H1 (cell line): ENCODE measurements around the gene OR4K17. TPM values are rescaled to one million over a fixed set of nuclear protein-coding genes. Genes with fewer than 3 reads are reported as not detected.

Source experiments
- ASH2L ChIP-seq: fragments of 200-600, 300-600 bp; sonication (generic); IDR thresholded peaks from one replicate; pipeline ENCODE4 v1.7.1; 2017; ENCODE audit warnings: low read length
- NANOG ChIP-seq: IDR thresholded peaks from 2 replicates; pipeline ENCODE4 v1.6.1; 2011; ENCODE audit warnings: low read length, low read depth, mild to moderate bottlenecking, inconsistent platforms; ENCODE audit not compliant: insufficient read depth, poor library complexity, severe bottlenecking
- POLR2A ChIP-seq, 2 experiments: IDR thresholded peaks; 1 replicate in 1 of 2; 2 replicates in 1 of 2; pipeline ENCODE4 v1.6.1; 2011; ENCODE audit warnings: low read depth in 2 of 2, low read length in 2 of 2, mild to moderate bottlenecking in 2 of 2; ENCODE audit errors: control extremely low read depth in 1 of 2
- TAF7 ChIP-seq: optimal IDR thresholded peaks from 2 replicates; pipeline ENCODE3; 2011; ENCODE audit warnings: low read depth, mild to moderate bottlenecking, inconsistent platforms, low read length, moderate library complexity, borderline replicate concordance
- TEAD4 ChIP-seq: IDR thresholded peaks from 2 replicates; pipeline ENCODE4 v1.6.1; 2012; ENCODE audit warnings: low read depth, low read length, inconsistent platforms, mixed read lengths
- polyA plus RNA-seq, 7 experiments: library from polyadenylated mRNA; depleted of rRNA in 3 of 7; stranded (reverse) in 5 of 7; unstranded in 2 of 7; fragments of >200 nt in 5 of 7; fragments of 200-250 nt in 2 of 7; gene quantifications; 1 replicate in 5 of 7; 2 replicates in 1 of 7; 4 replicates in 1 of 7; pipeline versions ENCODE4 v1.2.1 to v1.2.3, GENCODE V29; 2011 to 2013; ENCODE audit warnings: missing spikeins in 2 of 7, mixed read lengths in 2 of 7
- total RNA-seq: library from RNA; stranded (reverse); fragmentation: NEBNext Ultra II Directional; extraction: Animal tissue kit (Norgen Biotek cat#: 25700); gene quantifications from 2 replicates; pipeline ENCODE4 v1.2.1, GENCODE V29; 2021

Gene OR4K17
- total and polyA plus RNA-seq, 2 of the 8 experiments (the other 6 are each of a cell fraction or from before 2014, with no cell fraction given): not detected

GRCh38 chr14:20092050-20092449, 18.5 kb upstream of the OR4K17 start (continued):
- TF ChIP-seq NANOG (no peak), TEAD4 (no peak), POLR2A (IDR thresholded peaks at IDR 0.05; ENCODE audit: control extremely low read depth in 1 of 2, low read depth in 2 of 2, low read length in 2 of 2) (no peak), TAF7 (no peak), ASH2L (no peak)
